Subcutaneous abdominal adipose tissue (tissue), 5 donors: Measurements from ENCODE around the gene PCSK5.

Source experiments
- H3K27ac ChIP-seq: one replicate; pipeline ENCODE4 v1.7.0; 2013; ENCODE audit warnings: low read depth, mild to moderate bottlenecking, inconsistent platforms, low read length, moderate library complexity
- H3K27me3 ChIP-seq, 5 donors: one replicate each; pipeline ENCODE4 v1.7.0; 2013; ENCODE audit warnings: low read length in 5 of 5, inconsistent platforms in 1 of 5; ENCODE audit not compliant: control insufficient read depth in 5 of 5, insufficient read depth in 4 of 5
- H3K36me3 ChIP-seq, 5 donors: one replicate each; pipeline ENCODE4 v1.7.0; 2013; ENCODE audit warnings: low read length in 5 of 5; ENCODE audit not compliant: control insufficient read depth in 5 of 5, insufficient read depth in 5 of 5
- H3K4me1 ChIP-seq, 5 donors: one replicate each; pipeline ENCODE4 v1.7.0; 2013; ENCODE audit warnings: low read length in 5 of 5, mild to moderate bottlenecking in 3 of 5, moderate library complexity in 1 of 5; ENCODE audit not compliant: control insufficient read depth in 5 of 5, insufficient read depth in 5 of 5
- H3K4me3 ChIP-seq, 5 donors: one replicate each; pipeline ENCODE4 v1.7.0; 2013; ENCODE audit warnings: low read length in 5 of 5, low read depth in 1 of 5
- H3K9ac ChIP-seq, 5 donors: one replicate each; pipeline ENCODE4 v1.7.0; 2013; ENCODE audit warnings: low read length in 5 of 5, mild to moderate bottlenecking in 4 of 5, moderate library complexity in 3 of 5
- H3K9me3 ChIP-seq, 5 donors: one replicate each; pipeline ENCODE4 v1.7.0; 2013; ENCODE audit warnings: low read length in 5 of 5; ENCODE audit not compliant: control insufficient read depth in 5 of 5
- donor health status: healthy.
- donor health status: healthy.
- donor health status: healthy.
- donor health status: healthy.
- donor health status: healthy.

The PCSK5 gene

GRCh38 chr9:76396597-76396996 is 506.1 kb downstream of the PCSK5 start:
- no peak overlapping the region for H3K4me3 ChIP-seq
- peaks cover 0 to 3% (median 0%) of the 10 kb centered on the region in 5 donors for H3K36me3 ChIP-seq
- no peak overlapping the region for H3K9ac ChIP-seq
- H3K9me3 ChIP-seq, result peaks cover 0 to 4% (median 0%) of the 10 kb centered on the region in 5 donors
- peaks cover 0 to 21% (median 13%) of the 10 kb centered on the region in 5 donors for H3K4me1 ChIP-seq
- no peak overlapping the region for H3K27ac ChIP-seq
- H3K27me3 ChIP-seq, result no peaks in the 10 kb centered on the region

- H3K36me3 ChIP-seq, result no peaks in the 10 kb centered on the region
- no peaks in the 10 kb centered on the region for H3K9me3 ChIP-seq
- no peak overlapping the region for H3K9ac ChIP-seq
- no peak overlapping the region for H3K27ac ChIP-seq
- H3K4me3 ChIP-seq, result no peak overlapping the region
- peaks cover 0 to 13% (median 11%) of the 10 kb centered on the region in 5 donors for H3K4me1 ChIP-seq
- H3K27me3 ChIP-seq, result no peaks in the 10 kb centered on the region
These were observed 509.4 kb downstream of the PCSK5 start for GRCh38 chr9:76399856-76400255.

DNA sequence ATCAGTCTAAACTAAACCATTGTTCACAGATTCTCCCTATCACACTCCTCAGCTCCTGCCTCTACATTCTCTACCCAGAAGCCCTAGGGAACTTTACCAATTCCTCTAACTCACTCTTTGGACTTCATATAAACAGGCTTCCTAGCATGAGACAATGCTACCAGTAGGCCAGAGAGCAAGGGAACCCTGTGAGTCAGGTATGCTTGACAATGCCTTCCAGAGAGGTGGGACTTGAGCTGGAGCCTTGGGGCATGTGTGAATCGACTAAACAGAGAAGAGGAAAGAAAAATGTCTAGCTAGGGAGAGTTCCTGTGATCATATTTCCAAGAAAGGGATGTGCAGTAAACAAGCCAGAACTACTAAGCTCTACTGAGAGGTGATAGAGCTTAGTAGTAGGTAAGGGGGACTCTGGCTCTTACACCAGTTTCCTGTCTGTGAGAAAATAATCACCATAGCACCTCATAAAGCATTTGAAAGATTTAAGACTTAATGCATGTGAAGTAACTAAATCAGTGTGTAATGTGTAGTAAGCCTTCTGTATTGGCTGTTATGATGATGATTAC is 510.1 kb downstream of the PCSK5 start:
- Histone ChIP-seq H3K36me3 (no peaks in the 10 kb centered on the region), H3K4me1 (peaks cover 0 to 7% (median 3%) of the 10 kb centered on the region in 5 donors), H3K27ac (no peak overlapping the region), H3K9ac (no peak overlapping the region), H3K4me3 (no peak overlapping the region), H3K9me3 (no peaks in the 10 kb centered on the region), H3K27me3 (no peaks in the 10 kb centered on the region)

DNA sequence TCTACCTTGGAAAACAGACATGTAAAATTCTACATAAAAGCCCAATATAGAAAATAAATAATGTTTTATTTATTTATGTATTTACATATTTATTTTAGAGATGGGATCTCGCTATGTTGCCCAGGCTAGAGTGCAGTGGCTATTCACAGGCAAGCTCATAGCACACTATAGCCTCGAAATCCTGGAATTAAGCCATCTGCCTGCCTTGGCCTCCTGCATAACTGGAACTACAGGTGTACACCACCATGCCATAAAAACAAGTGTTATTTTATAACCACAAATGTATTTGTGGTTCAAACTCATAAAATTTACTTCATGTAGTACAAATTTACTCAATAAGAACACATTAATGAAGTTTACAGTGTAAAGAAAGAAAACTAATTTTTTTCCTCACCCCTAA is 510.7 kb downstream of the PCSK5 start:
- H3K27ac ChIP-seq, result no peak overlapping the region

DNA sequence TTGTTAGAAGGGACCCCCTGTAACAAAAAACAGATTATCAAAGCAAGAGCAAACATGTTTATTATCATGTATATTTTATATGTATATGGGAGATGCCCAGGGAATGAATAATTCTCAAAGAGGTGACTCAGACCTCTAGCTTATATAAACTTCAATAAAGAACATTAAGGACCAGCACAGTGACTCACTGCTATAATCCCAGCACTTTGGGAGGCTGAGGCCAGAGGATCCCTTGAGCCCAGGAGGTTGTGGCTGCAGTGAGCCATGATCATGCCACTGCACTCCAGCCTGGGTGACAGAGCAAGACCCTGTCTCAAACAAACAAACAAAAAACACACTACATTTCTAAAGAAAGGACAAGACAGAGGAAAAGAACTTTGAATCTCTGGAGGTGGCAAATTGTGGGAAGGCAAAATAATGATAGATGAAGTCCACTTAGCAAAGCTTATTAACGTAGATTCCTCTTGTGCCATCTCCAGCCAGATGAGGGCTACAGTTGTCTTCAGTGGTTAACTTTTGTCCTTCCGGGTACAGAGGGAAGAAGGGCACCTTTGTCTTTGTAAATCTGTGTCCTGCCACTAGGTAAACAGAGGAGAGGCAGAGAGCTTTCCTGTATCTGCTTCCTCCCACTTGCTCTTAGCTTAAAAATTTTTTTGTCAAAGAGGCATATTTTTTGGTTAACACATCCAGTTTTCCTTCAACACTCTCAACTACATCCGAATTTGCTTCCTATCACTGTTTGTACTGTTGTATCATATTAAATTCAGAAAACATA is 511.3 kb downstream of the PCSK5 start:
- Histone ChIP-seq H3K9ac (no peak overlapping the region), H3K27ac (no peak overlapping the region), H3K4me3 (no peak overlapping the region), H3K27me3 (no peaks in the 10 kb centered on the region), H3K4me1 (peaks cover 0 to 7% (median 3%) of the 10 kb centered on the region in 5 donors), H3K9me3 (no peaks in the 10 kb centered on the region), H3K36me3 (no peaks in the 10 kb centered on the region)

More for the DNA sequence above, 510.7 kb downstream of the PCSK5 start:
- Histone ChIP-seq H3K4me3 (no peak overlapping the region), H3K4me1 (peaks cover 0 to 7% (median 3%) of the 10 kb centered on the region in 5 donors), H3K36me3 (no peaks in the 10 kb centered on the region), H3K9me3 (no peaks in the 10 kb centered on the region), H3K9ac (no peak overlapping the region), H3K27me3 (no peaks in the 10 kb centered on the region)

DNA sequence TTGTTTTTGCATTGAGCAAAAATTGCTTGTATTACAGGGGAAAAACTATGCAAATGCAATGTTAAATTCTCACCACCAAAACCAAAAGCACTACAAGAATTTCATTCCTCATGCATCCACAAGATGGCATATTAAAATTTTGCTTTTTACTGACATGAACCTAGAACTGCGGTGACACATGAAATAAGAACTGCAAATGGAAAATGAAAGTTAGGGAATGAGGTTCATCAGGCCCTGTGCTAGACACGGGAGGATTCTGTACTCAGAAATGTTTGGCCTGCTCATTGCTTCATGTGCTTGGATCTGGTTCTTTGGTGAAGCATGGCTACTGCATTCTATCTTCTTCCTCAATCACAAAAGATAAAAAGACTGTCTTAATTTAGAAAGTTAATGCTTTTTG is 512.9 kb downstream of the PCSK5 start:
- H3K9me3 ChIP-seq, result no peaks in the 10 kb centered on the region
- peak overlapping the region in 2 of 5 donors; percentile 34 to 61 for H3K4me3 ChIP-seq
- peak overlapping the region; percentile 57 for H3K27ac ChIP-seq
- no peaks in the 10 kb centered on the region for H3K27me3 ChIP-seq
- no peaks in the 10 kb centered on the region for H3K36me3 ChIP-seq
- peaks cover 0 to 7% (median 3%) of the 10 kb centered on the region in 5 donors for H3K4me1 ChIP-seq
- H3K9ac ChIP-seq, result peak overlapping the region in 2 of 5 donors; percentile 49 to 52

DNA sequence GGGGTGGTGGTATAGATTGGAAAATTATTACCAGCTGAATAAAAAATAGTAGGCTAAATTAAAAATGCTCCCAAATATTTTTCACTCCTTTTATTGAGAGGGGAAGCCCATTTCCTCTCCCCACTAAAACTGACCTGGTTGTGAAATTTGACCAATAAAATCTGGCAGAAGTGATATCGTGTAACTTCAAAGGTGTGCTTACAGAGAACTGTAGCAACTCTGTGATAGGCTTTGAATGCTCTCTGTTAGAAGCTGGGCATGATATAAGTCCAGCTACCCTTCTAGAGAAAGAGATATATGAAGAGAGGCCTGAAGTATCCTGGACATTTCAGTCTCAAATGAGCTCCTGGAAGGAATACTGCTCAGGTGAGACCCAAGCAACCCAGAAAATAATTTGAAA is 513.9 kb downstream of the PCSK5 start:
- H3K27me3 ChIP-seq, result no peaks in the 10 kb centered on the region
- no peak overlapping the region for H3K4me3 ChIP-seq
- peaks cover 0 to 7% (median 3%) of the 10 kb centered on the region in 5 donors for H3K4me1 ChIP-seq
- no peaks in the 10 kb centered on the region for H3K9me3 ChIP-seq
- H3K9ac ChIP-seq, result no peak overlapping the region
- H3K36me3 ChIP-seq, result no peaks in the 10 kb centered on the region
- H3K27ac ChIP-seq, result no peak overlapping the region

DNA sequence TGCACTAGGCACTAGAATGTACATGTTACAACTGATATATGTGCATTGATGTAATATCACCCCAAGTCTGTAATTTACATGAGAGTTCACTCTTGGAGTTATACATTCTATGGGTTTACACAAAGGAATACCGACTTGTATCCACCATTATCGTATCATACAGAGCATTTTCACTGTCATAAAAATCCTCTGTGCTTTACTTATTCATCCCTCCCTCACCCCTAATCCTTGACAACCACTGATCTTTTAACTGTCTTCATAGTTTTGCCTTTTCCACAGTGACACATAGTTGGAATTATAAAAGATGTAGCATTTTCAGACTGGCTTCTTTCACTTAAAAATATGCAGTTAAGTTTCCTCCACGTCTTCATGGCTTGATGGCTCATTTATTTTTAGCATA is 514.9 kb downstream of the PCSK5 start:
- peaks cover 0 to 7% (median 3%) of the 10 kb centered on the region in 5 donors for H3K4me1 ChIP-seq

DNA sequence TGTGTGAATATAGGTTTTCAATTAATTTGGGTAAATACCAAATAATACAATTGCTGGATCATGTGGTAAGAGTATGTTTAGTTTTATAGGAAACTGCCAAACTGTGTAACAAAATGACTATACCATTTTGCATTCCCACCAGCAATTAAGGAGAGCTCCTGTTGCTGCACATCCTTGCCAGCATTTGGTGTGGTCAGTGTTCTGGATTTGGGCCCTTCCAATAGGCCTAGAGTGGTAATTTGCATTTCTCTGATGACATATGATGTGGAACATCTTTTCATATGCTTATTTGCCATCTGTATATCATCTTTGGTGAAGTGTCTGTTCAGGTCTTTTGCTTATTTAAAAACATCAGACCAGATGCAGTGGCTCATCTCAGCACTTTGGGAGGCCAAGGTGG is 515.4 kb downstream of the PCSK5 start:
- no peak overlapping the region for H3K4me3 ChIP-seq
- no peaks in the 10 kb centered on the region for H3K9me3 ChIP-seq
- H3K4me1 ChIP-seq, result peaks cover 0 to 7% (median 3%) of the 10 kb centered on the region in 5 donors
- no peak overlapping the region for H3K9ac ChIP-seq
- H3K36me3 ChIP-seq, result no peaks in the 10 kb centered on the region
- no peak overlapping the region for H3K27ac ChIP-seq
- H3K27me3 ChIP-seq, result no peaks in the 10 kb centered on the region

More for the DNA sequence above, 514.9 kb downstream of the PCSK5 start:
- no peaks in the 10 kb centered on the region for H3K36me3 ChIP-seq
- no peaks in the 10 kb centered on the region for H3K27me3 ChIP-seq
- no peaks in the 10 kb centered on the region for H3K9me3 ChIP-seq
- no peak overlapping the region for H3K4me3 ChIP-seq
- no peak overlapping the region for H3K27ac ChIP-seq
- no peak overlapping the region for H3K9ac ChIP-seq
